HepG2 (cell line): ENCODE results near the gene MAEA. TPM values are rescaled to one million over a fixed set of nuclear protein-coding genes. Genes with fewer than 3 reads are reported as not detected.

Source experiments
- KAT2B ChIP-seq: fragments of 150-350 bp; IDR thresholded peaks from 2 replicates; pipeline ENCODE4 v1.6.1; 2014; ENCODE audit warnings: low read depth, low read length, borderline replicate concordance
- SETDB1 ChIP-seq: sonication (generic); formaldehyde crosslinking; IDR thresholded peaks from 2 replicates; pipeline ENCODE4 v1.5.1; 2020; ENCODE audit warnings: missing genetic modification reagents, mild to moderate bottlenecking, borderline replicate concordance
- SPEN ChIP-seq: sonication (generic); formaldehyde crosslinking; IDR thresholded peaks from 2 replicates; pipeline ENCODE4 v1.5.1; 2020; ENCODE audit warnings: low read depth, mild to moderate bottlenecking, missing genetic modification reagents
- TAF15 ChIP-seq: fragments of 200-400 bp; formaldehyde crosslinking; IDR thresholded peaks from one replicate; pipeline ENCODE4 v1.6.1; 2018; ENCODE audit warnings: mild to moderate bottlenecking, low read depth, low read length; ENCODE audit not compliant: poor library complexity, severe bottlenecking
- ZFP36 ChIP-seq: fragments of 150-350 bp; IDR thresholded peaks from 2 replicates; pipeline ENCODE4 v1.6.1; 2018; ENCODE audit warnings: borderline replicate concordance, low read length, low read depth; ENCODE audit not compliant: partially characterized antibody
- ZNF121 ChIP-seq: sonication (generic); formaldehyde crosslinking; IDR thresholded peaks from 2 replicates; pipeline ENCODE4 v1.5.0; 2020; ENCODE audit warnings: mild to moderate bottlenecking, missing genetic modification reagents
- ZNF138 ChIP-seq: sonication (generic); formaldehyde crosslinking; IDR thresholded peaks from 2 replicates; pipeline ENCODE4 v1.5.0; 2020; ENCODE audit warnings: mild to moderate bottlenecking, low read depth, missing genetic modification reagents
- ZNF234 ChIP-seq: sonication (generic); formaldehyde crosslinking; conservative IDR thresholded peaks from 2 replicates; pipeline ENCODE4 v1.5.1; 2020; ENCODE audit warnings: mild to moderate bottlenecking, missing genetic modification reagents
- ZNF83 ChIP-seq: sonication (generic); formaldehyde crosslinking; IDR thresholded peaks from 2 replicates; pipeline ENCODE4 v1.4.0; 2020; ENCODE audit warnings: missing genetic modification reagents, mild to moderate bottlenecking, borderline replicate concordance
- polyA plus RNA-seq, 8 experiments: library from polyadenylated mRNA; depleted of rRNA in 3 of 8; stranded (reverse) in 7 of 8; unstranded in 1 of 8; fragments of >200 nt; fragmentation: Illumina TruSeq in 4 of 8; extraction: Trizol in 4 of 8; gene quantifications; 2 replicates each; pipeline versions ENCODE4 v1.2.1 to v1.2.3, GENCODE V29; 2011 to 2016; ENCODE audit warnings: low read depth in 4 of 8, missing spikeins in 1 of 8, mixed read lengths in 1 of 8; ENCODE audit not compliant: insufficient read depth in 1 of 8
- total RNA-seq, 5 experiments: library from RNA; depleted of rRNA; stranded (reverse); fragments of >200 nt; fragmentation: Illumina TruSeq; extraction: Trizol; gene quantifications; 2 replicates each; pipeline ENCODE4 v1.2.3, GENCODE V29; 2016; ENCODE audit warnings: low read depth in 1 of 5
- TF ChIP-seq, protein P1 (sequence below): sonication (generic); formaldehyde crosslinking; IDR thresholded peaks from 2 replicates; pipeline ENCODE4 v1.4.0; 2020; ENCODE audit warnings: missing genetic modification reagents, mild to moderate bottlenecking, borderline replicate concordance
- TF ChIP-seq, protein P2 (sequence below): sonication (generic); formaldehyde crosslinking; IDR thresholded peaks from 2 replicates; pipeline ENCODE4 v1.4.0; 2020; ENCODE audit warnings: low read depth, mild to moderate bottlenecking, missing genetic modification reagents
- TF ChIP-seq, protein P3 (sequence below): IDR thresholded peaks from 2 replicates; pipeline ENCODE4 v1.6.1; 2016; ENCODE audit warnings: low read depth, control low read depth
- TF ChIP-seq, protein P4 (sequence below): sonication (generic); formaldehyde crosslinking; IDR thresholded peaks from 2 replicates; pipeline ENCODE4 v1.4.0; 2020; ENCODE audit warnings: missing genetic modification reagents, borderline replicate concordance
- TF ChIP-seq, protein P5 (sequence below): sonication (generic); formaldehyde crosslinking; IDR thresholded peaks from 2 replicates; pipeline ENCODE4 v1.4.0; 2020; ENCODE audit warnings: missing genetic modification reagents, mild to moderate bottlenecking, borderline replicate concordance
- TF ChIP-seq, protein P6 (sequence below): sonication (generic); formaldehyde crosslinking; conservative IDR thresholded peaks from 2 replicates; pipeline ENCODE4 v1.8.0; 2022; ENCODE audit warnings: missing genetic modification reagents

The MAEA gene
- total and polyA plus RNA-seq, 2 of the 13 experiments (the other 11 are each of a cell fraction or from before 2014, with no cell fraction given): 52.0 to 57.1 TPM

DNA sequence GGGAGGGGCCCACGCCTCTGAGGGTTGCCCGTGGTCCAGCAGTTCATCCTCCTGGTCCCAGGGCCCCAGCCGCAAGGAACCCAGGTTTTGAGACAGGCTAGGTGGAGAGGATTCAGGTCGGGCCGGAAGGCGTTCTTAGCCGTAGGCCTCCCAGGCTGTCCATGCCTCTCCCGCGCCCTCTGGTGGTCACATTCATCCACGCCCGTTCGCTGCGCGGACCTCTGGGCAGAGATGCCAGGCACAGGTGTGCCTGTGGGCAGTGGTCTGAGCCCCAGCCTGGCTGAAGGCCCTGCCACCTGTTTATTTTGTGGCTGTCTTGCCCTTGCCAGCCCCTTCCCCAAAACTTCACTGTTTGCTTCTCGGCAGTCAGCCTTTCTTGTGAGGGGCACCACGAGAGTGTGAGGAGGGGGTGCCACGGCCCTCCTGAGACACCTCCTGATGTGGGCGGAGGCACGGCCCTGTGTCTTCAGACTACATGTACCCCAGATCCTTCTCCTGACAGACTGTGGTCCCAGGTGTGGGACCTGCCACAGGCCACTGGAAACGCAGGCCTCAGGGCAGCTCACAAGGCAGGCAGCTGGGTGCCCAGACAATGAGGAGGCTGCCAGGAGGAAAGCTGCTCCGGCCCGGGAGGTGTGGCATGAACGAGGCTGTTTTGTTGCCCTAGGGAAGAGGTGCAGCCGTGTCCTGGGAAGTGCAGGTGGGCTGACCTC, 62.3 kb downstream of the MAEA start (continued):
- TF ChIP-seq, protein P1, sequence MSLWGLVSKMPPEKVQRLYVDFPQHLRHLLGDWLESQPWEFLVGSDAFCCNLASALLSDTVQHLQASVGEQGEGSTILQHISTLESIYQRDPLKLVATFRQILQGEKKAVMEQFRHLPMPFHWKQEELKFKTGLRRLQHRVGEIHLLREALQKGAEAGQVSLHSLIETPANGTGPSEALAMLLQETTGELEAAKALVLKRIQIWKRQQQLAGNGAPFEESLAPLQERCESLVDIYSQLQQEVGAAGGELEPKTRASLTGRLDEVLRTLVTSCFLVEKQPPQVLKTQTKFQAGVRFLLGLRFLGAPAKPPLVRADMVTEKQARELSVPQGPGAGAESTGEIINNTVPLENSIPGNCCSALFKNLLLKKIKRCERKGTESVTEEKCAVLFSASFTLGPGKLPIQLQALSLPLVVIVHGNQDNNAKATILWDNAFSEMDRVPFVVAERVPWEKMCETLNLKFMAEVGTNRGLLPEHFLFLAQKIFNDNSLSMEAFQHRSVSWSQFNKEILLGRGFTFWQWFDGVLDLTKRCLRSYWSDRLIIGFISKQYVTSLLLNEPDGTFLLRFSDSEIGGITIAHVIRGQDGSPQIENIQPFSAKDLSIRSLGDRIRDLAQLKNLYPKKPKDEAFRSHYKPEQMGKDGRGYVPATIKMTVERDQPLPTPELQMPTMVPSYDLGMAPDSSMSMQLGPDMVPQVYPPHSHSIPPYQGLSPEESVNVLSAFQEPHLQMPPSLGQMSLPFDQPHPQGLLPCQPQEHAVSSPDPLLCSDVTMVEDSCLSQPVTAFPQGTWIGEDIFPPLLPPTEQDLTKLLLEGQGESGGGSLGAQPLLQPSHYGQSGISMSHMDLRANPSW (CRISPR knock-in tag): no peak
- TF ChIP-seq ZNF138 (CRISPR knock-in tag) (no peak), TAF15 (no peak), SETDB1 (no peak), ZFP36 (no peak), ZNF121 (CRISPR knock-in tag) (no peak), KAT2B (no peak), ZNF83 (CRISPR knock-in tag) (0 out of 2 replicates have a peak, but pooled peaks have one; percentile 25), ZNF234 (CRISPR knock-in tag) (no peak), SPEN (CRISPR knock-in tag) (peak; percentile 38; the same call in 1 of the 2 replicates)
- TF ChIP-seq, protein P2, sequence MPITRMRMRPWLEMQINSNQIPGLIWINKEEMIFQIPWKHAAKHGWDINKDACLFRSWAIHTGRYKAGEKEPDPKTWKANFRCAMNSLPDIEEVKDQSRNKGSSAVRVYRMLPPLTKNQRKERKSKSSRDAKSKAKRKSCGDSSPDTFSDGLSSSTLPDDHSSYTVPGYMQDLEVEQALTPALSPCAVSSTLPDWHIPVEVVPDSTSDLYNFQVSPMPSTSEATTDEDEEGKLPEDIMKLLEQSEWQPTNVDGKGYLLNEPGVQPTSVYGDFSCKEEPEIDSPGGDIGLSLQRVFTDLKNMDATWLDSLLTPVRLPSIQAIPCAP: no peak
- TF ChIP-seq, protein P3, sequence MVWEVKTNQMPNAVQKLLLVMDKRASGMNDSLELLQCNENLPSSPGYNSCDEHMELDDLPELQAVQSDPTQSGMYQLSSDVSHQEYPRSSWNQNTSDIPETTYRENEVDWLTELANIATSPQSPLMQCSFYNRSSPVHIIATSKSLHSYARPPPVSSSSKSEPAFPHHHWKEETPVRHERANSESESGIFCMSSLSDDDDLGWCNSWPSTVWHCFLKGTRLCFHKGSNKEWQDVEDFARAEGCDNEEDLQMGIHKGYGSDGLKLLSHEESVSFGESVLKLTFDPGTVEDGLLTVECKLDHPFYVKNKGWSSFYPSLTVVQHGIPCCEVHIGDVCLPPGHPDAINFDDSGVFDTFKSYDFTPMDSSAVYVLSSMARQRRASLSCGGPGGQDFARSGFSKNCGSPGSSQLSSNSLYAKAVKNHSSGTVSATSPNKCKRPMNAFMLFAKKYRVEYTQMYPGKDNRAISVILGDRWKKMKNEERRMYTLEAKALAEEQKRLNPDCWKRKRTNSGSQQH: no peak
- TF ChIP-seq, protein P4, sequence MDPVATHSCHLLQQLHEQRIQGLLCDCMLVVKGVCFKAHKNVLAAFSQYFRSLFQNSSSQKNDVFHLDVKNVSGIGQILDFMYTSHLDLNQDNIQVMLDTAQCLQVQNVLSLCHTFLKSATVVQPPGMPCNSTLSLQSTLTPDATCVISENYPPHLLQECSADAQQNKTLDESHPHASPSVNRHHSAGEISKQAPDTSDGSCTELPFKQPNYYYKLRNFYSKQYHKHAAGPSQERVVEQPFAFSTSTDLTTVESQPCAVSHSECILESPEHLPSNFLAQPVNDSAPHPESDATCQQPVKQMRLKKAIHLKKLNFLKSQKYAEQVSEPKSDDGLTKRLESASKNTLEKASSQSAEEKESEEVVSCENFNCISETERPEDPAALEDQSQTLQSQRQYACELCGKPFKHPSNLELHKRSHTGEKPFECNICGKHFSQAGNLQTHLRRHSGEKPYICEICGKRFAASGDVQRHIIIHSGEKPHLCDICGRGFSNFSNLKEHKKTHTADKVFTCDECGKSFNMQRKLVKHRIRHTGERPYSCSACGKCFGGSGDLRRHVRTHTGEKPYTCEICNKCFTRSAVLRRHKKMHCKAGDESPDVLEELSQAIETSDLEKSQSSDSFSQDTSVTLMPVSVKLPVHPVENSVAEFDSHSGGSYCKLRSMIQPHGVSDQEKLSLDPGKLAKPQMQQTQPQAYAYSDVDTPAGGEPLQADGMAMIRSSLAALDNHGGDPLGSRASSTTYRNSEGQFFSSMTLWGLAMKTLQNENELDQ: no peak
- TF ChIP-seq, protein P5, sequence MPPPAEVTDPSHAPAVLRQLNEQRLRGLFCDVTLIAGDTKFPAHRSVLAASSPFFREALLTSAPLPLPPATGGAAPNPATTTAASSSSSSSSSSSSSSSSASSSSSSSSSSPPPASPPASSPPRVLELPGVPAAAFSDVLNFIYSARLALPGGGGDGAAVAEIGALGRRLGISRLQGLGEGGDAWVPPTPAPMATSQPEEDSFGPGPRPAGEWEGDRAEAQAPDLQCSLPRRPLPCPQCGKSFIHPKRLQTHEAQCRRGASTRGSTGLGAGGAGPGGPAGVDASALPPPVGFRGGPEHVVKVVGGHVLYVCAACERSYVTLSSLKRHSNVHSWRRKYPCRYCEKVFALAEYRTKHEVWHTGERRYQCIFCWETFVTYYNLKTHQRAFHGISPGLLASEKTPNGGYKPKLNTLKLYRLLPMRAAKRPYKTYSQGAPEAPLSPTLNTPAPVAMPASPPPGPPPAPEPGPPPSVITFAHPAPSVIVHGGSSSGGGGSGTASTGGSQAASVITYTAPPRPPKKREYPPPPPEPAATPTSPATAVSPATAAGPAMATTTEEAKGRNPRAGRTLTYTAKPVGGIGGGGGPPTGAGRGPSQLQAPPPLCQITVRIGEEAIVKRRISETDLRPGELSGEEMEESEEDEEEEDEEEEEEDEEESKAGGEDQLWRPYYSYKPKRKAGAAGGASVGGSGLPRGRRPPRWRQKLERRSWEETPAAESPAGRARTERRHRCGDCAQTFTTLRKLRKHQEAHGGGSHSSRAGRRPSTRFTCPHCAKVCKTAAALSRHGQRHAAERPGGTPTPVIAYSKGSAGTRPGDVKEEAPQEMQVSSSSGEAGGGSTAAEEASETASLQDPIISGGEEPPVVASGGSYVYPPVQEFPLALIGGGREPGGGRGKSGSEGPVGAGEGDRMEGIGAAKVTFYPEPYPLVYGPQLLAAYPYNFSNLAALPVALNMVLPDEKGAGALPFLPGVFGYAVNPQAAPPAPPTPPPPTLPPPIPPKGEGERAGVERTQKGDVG (CRISPR knock-in tag): no peak
- TF ChIP-seq, protein P6, sequence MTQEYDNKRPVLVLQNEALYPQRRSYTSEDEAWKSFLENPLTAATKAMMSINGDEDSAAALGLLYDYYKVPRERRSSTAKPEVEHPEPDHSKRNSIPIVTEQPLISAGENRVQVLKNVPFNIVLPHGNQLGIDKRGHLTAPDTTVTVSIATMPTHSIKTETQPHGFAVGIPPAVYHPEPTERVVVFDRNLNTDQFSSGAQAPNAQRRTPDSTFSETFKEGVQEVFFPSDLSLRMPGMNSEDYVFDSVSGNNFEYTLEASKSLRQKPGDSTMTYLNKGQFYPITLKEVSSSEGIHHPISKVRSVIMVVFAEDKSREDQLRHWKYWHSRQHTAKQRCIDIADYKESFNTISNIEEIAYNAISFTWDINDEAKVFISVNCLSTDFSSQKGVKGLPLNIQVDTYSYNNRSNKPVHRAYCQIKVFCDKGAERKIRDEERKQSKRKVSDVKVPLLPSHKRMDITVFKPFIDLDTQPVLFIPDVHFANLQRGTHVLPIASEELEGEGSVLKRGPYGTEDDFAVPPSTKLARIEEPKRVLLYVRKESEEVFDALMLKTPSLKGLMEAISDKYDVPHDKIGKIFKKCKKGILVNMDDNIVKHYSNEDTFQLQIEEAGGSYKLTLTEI (CRISPR knock-in tag): no peak
